NCI-H748 (cell line): ENCODE measurements around the gene TSEN2.
"Not testable (repeated sequence)": the region's sequence is repeated elsewhere in the genome, so short reads cannot be mapped to it uniquely, and the experiment has no call there.

ENCODE experiments used
- DNase-seq: peaks from one replicate; lab custom pipeline; 2025; ENCODE audit not compliant: unreplicated experiment; lab: John Stamatoyannopoulos, UW

TSEN2 gene

DNA sequence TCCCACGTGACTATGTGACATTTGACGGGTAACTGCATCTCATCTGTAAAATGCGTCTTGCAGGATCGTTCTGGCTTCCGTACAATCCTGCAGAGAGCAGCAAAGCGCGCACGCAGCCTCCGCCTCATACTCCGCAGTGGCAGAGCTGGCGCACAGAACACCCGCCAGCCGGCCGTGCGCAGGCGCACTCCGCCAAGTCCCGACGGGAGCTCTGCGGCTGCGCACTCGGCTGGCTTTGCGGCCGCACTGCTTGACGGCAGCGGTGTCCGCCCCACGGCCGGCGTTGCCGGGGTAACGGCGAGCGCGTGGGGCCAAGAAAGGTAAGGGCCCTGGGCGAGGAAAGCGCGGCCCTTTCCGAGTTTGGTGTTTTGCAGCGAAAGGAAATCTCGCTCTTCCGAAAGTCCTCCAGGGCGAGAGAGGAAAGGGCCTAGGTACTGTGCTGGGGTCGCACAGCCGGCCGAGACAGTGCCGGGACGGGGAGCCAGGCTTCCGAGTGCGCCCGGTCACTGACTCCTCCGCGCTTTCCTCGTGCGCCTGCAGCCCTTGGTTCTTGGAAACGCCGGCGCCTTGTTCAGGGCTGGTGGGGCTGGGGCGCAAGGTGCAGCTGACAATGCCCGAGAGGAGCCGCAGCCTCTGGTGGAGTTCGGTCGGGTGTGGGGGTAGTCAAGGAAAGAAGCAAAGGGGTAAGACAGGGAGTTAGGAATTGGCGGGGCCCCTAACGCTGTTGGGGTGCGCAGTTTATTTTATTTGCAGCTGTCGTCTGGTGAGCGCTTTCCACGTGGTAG lies at the start of gene TSEN2:
TSEN2 (plus strand) TSS at position 283 of the 785 bp plus-strand sequence. CDS start 5,321 bp downstream, outside the sequence.
- DNase-seq = peak; percentile 93

DNA sequence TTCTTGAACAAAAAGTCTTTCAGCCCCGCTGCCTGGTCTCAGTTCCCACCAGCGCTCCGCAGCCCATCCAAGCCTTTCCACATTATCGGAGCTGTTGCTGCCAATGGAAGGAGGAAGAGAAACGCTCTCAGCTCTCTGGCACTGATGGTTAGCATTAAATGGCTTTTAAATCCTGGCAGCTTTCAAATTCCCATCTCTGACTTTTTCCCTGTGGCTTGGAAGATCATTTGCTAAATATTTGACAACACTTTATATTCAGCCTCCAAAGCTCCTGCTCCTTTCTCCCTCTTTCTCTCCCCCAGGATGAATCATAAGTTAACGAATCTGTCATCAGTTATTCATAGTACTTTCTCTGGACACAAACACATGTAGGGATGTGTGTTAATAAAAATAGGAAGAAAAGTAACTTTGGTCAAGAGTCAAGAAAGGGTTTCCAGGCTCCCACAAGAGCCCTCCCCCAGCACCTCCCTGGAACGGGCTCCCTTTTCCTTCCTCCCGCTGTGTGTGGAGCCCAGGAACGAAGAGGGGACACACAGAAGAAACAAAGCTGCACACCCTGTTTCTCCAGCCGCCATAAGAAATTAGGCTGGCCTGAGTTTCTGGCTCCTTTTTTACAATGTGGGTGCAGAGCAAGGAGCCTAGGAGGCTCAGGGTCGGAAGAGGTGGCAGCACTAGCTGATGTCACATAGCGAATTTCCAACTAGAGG lies 47.6 kb upstream of the TSEN2 start:
- DNase-seq = no peak

DNA sequence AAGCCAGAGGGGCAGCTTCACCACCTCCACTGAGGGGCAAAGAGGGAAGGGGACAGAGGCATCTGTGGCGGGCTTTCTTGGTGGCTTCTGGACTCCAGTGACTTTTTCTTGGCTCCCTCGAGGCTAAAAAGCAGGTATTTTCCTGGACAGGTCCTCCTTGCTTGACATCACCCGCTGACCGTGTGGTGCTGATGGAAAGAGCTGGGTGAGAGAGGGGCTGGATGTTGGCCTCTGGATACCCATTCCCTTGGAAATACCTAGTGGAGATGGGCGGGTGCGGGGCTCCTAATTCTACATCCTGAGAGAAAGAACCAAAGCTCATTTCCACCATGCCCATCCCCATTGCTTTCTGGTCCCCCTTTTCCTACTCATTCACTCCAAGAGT lies 47.1 kb upstream of the TSEN2 start:
- no peak for DNase-seq

DNA sequence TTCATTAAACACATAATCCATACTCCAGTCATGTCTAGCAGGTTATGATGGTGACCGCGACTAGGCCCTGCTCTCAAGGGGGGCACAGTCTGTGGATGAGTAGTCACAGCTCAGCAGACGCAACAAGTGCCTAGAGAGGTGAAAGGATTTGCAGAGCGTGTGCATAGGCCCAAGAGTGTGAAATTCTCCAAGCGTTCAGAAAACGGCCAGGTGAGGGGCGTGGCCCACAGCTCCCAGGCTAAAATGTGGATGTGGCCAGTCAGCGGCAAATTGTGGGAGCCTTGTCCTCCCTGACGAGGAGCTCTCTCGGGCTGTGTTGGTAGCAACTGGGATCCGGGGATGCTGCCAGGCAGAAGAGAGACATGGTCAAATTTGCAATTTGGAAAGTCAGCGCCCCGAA lies 46.4 kb upstream of the TSEN2 start:
- no peak for DNase-seq

DNA sequence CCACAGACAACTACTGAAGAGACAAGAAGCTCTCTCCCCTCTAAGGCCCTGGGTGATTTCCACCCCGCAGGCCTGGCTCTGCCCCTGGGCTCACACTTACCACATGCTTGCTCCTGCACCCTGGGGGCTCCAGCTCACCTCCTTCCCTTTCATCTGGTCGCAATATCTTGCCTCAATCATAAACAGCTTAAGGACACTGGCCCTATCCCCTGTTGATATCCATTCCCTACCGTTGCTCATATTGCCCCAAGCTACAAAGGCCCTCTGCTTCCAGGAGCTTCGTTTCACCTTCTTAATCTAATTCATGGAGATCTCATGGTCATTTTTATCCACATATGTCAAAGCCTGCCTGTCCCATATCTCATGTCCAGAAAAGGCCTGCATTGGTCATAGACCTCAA lies 46.0 kb upstream of the TSEN2 start:
- no peak for DNase-seq

DNA sequence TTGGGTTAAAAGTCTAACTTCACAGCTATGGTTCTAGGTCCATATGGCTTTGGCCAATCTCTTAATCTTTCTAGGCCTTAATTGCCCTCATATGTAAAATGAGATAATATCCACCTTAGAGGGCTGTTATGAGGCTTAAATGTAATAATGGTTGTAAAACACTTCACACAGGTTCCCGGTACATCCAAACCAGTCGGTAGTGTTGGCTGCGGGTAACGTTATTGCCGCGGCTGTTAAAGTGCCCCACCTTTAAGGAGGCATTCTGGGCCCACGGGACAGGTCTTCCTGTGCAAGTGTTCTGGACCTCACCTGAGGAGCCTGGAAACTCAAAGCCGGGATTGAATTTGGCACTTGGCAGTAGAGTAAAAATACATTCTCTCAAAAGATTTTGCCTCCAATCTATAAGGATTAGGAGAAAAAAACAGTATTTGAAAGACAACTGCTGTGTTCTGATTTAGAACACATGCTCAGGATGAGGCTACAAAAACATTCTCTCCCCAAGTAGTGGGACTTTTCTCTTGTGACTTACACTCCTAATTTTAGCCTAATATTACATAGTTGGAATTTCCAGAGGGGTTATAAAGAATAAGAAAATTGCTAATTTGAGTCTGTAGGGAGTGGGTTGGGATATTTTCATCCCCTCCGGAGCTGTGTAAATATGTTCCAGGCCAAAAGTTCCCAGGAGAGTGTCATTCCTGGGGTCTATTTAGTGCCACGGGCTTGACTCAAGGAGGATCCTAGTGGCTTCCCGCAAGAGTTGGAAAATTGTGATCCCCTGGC lies 44.9 kb upstream of the TSEN2 start:
- DNase-seq = no peak

DNA sequence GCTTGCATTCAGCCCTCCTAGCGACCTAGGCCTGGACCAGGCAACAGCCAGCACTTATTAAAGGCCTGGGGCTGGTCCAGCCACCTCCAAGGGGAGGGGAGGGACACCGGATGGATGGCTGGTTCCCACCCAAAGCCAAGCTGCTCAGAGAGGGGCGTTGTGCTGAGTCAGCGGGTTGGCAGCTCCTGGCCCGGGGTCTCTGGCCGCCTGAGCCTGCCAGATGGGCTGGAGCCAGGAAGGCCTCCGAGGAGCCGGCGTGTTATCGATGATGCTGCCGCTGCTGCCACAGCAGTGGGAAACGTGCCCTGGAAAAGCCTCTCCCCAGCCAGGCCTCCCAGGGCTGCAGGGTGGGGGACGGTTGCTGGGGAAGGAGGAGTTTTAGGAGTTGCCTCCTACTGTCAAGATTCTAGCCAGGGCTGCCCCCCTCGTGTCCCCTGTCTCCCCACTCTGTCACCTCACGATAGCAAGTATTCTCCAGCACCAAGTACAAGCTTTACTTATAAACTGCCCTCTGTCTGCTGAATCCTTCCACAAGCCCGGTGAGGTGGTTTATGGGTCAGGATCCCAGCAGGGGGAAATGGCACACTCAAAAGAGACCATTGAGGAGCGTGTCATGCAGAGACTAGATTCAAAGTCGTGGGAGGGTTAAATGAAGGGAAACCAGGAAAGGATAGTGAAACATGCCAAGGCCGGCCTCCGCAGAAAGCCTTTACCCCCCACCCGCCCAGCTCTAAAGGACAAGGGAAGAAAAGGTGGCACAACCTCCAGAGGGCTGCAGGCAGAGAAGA lies 43.2 kb upstream of the TSEN2 start:
- no peak for DNase-seq

DNA sequence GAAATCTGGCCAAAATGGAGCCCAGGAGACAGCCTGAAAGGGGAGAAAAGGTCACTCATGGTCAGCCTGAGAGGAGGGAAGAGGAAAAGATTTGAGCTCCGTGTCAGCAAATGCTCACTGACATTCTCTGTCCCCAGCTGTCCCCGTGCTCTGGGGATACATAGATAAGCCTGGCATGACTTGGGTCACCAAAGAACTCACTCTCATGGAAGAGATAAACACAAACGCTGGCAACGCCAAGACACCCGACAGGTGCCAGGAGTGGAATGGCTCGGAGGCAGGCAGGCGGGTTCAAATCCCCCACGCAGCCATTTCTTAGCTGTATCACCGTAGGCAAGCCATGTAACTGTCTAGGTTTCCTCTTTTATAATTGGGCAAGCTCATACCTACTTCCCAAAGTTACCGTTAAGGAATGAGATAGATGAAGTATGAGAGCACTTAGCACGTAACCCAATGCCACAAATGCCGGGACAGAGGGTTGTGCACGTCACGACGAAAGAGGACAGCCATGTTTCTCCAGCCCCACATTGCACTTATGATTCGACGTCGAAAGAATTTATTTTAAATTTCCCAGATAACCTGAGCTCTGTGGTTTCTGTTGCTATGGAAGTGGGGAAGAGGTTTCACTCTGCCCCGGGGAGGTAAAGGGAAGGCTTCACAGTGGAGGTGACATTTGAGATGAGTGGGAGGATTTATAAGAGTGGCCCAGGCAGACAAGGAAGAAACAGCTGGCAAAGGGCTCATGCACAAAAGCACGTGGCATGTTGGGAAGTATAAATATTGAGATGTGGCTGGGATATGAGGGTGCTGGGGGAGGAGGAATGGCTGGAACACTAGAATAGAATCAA lies 41.4 kb upstream of the TSEN2 start:
- no peak for DNase-seq

DNA sequence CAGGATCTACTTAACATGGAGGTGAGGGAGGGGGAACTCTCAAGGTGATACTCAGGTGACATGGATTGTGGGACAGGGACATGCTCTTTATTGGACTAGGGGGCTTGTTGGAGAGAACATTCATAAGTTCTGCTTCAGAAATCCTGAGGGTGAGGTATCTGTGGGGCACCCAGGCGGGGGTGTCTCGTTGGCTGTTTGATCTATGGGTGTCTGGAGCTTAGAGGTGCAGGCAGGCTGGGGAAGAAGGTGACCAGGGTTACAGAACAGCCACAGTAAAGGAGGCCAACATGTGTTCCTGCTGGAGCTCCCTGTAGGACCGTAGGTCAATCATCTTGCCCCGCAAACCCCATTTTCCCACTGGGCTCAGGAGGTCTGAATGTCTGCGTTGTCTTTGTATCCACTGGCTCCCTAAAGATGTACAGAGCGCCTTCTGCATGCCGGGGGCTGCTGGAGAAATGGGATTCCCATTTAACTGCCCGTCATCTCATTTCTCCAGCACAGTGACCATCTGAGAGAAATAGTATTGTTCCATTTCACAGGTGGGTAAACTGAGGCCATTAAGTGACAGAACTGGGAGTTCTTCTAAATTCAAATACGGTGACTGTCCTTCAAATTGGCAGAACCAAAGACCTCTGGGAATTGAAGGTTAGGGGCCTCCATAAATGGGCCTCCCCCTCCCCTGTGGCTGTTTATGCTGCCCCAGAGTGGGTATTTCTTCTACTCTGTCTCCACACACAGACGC lies 40.3 kb upstream of the TSEN2 start:
- DNase-seq = no peak

DNA sequence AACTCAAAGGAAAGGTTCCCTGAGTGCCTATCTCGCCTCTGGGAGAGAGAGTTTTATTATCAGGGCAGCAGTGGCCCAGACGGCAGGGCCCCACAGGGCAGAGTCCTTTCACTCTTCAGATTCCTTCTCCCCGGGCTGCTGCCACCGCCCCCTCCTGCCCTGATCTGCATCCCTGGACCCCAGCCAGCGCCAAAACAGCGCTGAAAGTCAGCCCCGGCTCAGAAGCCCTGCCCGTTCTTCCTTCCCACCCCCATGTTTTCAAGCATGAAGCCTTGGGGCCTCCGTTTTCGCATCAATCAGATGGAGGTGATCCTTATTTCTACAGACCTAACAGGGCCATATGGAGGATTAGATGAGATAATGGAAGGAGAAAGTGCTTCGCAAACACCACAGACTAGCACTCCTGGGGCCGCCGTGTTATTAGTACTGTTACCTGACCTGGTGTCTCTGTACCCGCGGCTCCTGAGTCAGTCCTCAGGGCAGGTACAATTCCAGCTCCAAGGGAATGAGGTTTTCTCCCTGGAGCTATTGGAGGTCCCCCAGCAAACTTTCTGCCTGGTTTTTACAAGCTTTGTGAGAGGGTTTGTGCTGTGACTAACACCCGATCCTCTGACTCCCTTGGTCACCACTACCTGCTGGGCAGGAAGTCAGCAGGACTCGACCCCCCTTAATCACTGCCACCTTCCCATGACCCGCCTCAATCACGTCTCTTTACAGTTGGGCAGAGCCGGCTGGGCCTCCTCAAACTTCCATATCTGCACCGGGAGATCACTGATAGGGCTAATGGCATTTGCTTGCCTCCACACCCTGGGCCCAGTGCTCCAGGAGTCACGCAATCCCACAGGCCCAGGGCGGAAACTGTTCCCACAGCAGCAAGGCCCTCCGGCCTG lies 39.5 kb upstream of the TSEN2 start:
- DNase-seq = no peak

DNA sequence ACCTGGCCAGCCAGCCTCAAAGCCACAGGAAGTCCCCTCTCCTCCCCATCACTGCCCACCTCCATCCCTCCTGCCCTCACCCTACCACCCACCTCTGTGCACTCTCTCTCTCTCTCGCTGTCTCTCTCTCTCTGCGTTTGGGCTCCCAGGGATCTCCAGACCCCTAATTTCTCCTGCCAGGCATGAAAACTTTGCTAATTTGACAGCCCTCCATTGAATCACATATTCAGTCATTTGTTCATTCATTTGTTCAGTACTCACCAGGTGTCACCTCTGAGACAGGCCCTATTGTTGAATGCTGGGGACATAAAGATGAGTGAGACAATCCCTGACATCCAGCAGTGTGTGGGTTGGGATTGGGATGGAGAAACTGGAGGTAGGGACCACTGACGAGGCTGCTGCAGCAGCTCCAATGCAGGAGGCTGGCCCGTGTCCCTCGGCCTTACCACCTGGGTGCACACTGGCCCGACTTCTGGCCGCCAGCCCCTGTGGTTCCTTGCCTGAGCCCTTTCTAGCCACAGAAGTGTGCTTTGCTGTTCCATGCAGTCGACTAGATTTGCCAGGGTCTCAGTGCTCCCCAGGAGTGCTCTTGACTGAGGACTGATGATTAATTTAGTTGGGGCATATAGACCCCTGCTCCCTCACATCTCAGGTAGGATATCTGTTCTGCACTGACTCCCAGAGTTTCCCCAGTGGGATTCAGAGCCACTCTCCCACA lies 38.6 kb upstream of the TSEN2 start:
- no peak for DNase-seq

DNA sequence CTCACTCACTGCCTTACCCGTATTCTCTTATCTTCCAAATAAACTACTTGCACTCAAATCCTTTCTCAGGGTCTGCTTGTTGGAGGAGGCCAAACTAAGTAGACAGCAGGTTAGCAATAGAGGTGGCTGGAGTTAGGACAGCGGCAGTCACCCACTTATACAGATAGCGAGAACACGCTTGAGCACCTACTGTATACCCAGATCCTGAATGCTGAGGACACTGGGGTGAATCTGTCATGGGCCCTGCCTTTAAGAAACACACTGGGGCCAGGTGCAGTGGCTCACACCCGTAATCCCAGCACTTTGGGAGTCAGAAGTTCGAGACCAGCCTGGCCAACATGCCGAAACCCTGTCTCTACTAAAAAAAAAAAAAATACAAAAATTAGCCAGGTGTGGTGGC lies 38.0 kb upstream of the TSEN2 start:
- DNase-seq = no peak

DNA sequence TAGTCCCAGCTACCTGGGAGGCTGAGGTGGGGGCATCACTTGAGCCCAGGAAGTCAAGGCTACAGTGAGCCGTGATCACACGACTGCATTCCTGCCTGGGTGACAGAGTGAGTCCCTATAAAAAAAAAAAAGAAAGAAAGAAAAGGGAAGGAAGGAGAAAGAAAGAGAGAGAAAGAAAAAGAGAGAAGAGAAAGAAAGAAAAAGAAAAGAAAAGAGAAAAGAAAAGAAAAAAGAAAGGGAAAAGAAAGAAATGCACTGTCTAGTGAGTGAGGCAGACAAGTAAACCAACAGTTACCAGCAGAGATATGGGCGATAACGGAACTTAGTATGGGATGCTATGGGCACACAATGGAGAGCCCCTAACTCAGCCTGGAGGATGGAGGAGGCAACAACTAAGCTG lies 37.2 kb upstream of the TSEN2 start:
- DNase-seq = no peak

DNA sequence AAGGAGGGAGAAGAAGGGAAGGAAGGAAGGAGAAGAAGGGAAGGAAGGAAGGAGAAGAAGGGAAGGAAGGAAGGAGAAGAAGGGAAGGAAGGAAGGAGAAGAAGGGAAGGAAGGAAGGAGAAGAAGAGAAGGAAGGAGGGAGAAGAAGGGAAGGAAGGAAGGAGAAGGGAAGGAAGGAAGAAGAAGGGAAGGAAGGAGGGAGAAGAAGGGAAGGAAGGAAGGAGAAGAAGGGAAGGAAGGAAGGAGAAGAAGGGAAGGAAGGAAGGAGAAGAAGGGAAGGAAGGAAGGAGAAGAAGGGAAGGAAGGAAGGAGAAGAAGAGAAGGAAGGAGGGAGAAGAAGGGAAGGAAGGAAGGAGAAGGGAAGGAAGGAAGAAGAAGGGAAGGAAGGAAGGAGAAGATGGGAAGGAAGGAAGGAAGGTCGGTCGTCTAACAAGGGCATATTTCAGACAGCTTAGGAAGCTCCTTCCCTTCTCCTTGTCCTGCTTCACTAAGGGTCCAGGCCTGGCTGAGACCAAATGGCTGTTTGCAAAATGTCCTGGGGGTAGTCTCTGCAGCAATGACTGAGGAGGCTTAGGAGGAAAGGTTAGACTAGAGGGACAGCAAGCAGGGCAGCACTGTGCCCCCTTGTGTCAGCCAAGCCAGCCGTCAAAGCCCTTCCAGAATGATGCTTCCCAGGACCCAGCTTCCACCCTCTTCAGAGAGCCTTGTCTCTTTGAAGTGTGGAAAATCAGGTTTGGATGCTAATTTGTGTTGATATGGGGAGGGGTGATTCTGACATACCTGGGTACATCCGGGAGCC lies 35.7 kb upstream of the TSEN2 start:
- not testable (repeated sequence) for DNase-seq

DNA sequence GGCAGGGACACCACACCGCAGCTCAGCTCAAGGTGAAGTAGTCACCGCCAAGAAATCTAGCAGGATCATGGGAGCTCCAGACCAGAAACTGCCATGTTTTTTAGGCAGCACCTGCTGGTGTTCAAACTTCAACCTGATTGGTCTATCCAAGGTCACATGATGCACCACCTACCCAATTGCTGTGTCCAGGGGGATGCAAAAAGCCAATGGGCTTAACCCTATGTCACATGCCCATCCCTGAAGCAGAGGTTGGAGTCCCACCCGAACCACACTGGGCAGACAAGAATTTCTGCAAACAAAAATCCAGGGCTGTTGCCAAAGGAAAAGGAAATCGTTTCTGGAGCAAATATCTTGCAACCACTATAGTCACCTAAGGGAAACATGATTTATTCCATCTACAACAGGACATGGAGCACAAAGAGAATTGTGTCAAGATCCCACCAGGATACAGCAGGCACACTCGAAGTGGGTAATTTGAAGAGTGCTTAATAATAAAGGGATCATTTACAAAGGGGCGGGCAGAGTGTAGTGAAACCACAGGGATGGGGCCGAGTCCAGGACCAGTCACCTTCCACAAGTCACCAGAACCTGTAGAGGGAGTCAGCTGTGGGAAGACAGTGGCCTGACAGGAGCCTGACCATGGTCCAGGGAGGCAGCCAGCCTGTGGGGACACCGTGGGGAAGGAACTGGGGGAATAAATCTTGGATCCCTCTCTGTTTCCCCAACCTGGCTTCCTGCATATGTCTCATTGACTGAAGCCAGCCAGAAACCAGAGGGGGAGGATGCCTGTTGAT lies 34.2 kb upstream of the TSEN2 start:
- DNase-seq = no peak

DNA sequence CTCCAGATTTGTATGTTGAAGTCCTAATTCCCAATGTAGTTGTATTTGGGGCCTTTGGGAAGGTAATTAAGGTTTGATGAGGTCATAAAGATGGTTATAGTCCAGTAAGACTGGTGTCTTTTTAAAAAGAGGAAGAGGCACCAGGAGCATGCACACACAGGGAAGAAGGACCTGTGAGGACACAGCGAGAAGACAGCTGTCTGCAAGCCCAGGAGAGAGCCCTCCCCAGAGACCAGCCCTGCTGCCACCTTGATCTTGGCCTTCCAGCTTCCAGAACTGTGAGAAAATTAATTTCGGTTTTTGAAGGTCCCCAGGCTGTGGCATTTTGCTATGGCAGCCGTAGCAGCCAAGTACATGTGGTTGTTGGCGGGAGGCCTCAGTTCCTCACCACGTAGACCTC lies 32.8 kb upstream of the TSEN2 start:
- DNase-seq = no peak
